Loucy (cell line): Measurements from ENCODE around the gene KCNF1.

ENCODE experiments used
- H2AFZ ChIP-seq: fragments of 200-600 bp; sonication (generic); 2 replicates; pipeline ENCODE4 v1.6.0; 2016; ENCODE audit warnings: antibody characterized with exemption, mild to moderate bottlenecking, low read length, moderate library complexity
- H3F3A ChIP-seq: fragments of 200-600 bp; 2 replicates; pipeline ENCODE4 v1.6.0; 2016; ENCODE audit warnings: antibody characterized with exemption, low read depth, mild to moderate bottlenecking
- H3K27me3 ChIP-seq: fragments of 200-600 bp; sonication (generic); 2 replicates; pipeline ENCODE4 v1.6.1; 2014; ENCODE audit warnings: low read length, mild to moderate bottlenecking; ENCODE audit not compliant: insufficient read depth, poor library complexity, severe bottlenecking
- H3K36me3 ChIP-seq: fragments of 200-600 bp; sonication (generic); 2 replicates; pipeline ENCODE4 v1.6.1; 2016; ENCODE audit warnings: low read length; ENCODE audit not compliant: insufficient read depth
- H3K4me1 ChIP-seq: fragments of 200-600 bp; sonication (generic); 2 replicates; pipeline ENCODE4 v1.5.1; 2014; ENCODE audit warnings: low read length, mild to moderate bottlenecking; ENCODE audit not compliant: insufficient read depth, poor library complexity, severe bottlenecking
- H3K4me2 ChIP-seq: fragments of 200-600 bp; sonication (generic); 2 replicates; pipeline ENCODE4 v1.6.0; 2014; ENCODE audit warnings: antibody characterized with exemption, low read length, low read depth, mild to moderate bottlenecking; ENCODE audit not compliant: poor library complexity, severe bottlenecking
- H3K4me3 ChIP-seq: fragments of 200-600 bp; sonication (generic); 2 replicates; pipeline ENCODE4 v1.5.1; 2014; ENCODE audit warnings: low read length, mild to moderate bottlenecking, mixed read lengths; ENCODE audit not compliant: poor library complexity, severe bottlenecking
- H3K79me2 ChIP-seq: fragments of 200-600 bp; sonication (generic); 2 replicates; pipeline ENCODE4 v1.6.1; 2014; ENCODE audit warnings: low read length; ENCODE audit not compliant: insufficient read depth
- H3K9ac ChIP-seq: fragments of 200-600 bp; sonication (generic); 2 replicates; pipeline ENCODE4 v1.6.0; 2014; ENCODE audit warnings: mild to moderate bottlenecking, low read depth, low read length, moderate library complexity; ENCODE audit not compliant: poor library complexity, severe bottlenecking
- H3K9me2 ChIP-seq: fragments of 200-600 bp; sonication (generic); replicated peaks from 2 replicates; pipeline ENCODE4 v1.6.1; 2016; ENCODE audit warnings: low read depth, low read length, mixed read lengths
- H3K9me3 ChIP-seq: fragments of 200-600 bp; sonication (generic); 2 replicates; pipeline ENCODE4 v1.6.1; 2014; ENCODE audit warnings: mild to moderate bottlenecking, antibody characterized with exemption, low read length, low read depth; ENCODE audit not compliant: insufficient read depth
- H4K20me1 ChIP-seq: fragments of 200-600 bp; sonication (generic); 2 replicates; pipeline ENCODE4 v1.6.0; 2014; ENCODE audit warnings: antibody characterized with exemption, low read length, mild to moderate bottlenecking; ENCODE audit not compliant: insufficient read depth, poor library complexity, severe bottlenecking
- EZH2phosphoT487 ChIP-seq: fragments of 200-600 bp; IDR thresholded peaks from 2 replicates; pipeline ENCODE4 v1.6.1; 2018; ENCODE audit warnings: antibody characterized with exemption, mild to moderate bottlenecking, moderate library complexity, borderline replicate concordance
- TF ChIP-seq, protein P1 (sequence below): fragments of 200-600 bp; sonication (generic); conservative IDR thresholded peaks from 2 replicates; pipeline ENCODE4 v1.5.1; 2014; ENCODE audit warnings: mild to moderate bottlenecking, antibody characterized with exemption, low read length

Gene KCNF1

DNA sequence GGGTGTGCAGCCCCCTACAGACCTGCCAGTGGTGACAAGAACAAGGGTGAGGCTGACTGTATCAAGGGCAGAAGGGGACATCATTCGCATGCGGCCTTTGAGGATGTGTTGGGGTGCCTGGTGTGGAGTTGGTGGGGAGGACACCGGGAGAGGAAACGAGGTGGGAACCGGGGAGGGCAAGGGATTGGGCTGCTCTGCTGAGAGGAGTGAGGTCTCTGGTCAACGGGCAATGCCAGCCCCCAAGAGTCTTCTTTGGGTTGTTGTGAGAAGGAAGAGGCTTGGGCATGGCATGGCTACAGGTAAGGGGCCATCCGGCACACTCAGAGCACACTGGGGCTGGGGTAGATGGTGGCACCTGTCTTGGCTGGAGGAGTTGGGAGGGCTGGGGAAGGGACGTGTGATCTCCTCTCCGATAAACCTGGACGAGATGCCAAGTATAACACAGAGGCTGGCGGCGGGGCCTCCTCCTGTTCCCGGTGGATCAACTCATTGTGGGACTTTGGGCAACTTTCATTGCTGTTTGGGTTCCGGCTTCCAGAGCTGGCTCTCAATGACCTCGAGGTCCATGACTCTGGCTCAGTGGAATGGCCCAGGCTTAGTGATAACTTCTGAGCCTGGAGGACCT lies 37.0 kb downstream of the KCNF1 start:
- H3K4me3 ChIP-seq = no peak overlapping the region
- TF ChIP-seq EZH2phosphoT487 = no peak
- TF ChIP-seq, protein P1, sequence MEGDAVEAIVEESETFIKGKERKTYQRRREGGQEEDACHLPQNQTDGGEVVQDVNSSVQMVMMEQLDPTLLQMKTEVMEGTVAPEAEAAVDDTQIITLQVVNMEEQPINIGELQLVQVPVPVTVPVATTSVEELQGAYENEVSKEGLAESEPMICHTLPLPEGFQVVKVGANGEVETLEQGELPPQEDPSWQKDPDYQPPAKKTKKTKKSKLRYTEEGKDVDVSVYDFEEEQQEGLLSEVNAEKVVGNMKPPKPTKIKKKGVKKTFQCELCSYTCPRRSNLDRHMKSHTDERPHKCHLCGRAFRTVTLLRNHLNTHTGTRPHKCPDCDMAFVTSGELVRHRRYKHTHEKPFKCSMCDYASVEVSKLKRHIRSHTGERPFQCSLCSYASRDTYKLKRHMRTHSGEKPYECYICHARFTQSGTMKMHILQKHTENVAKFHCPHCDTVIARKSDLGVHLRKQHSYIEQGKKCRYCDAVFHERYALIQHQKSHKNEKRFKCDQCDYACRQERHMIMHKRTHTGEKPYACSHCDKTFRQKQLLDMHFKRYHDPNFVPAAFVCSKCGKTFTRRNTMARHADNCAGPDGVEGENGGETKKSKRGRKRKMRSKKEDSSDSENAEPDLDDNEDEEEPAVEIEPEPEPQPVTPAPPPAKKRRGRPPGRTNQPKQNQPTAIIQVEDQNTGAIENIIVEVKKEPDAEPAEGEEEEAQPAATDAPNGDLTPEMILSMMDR = no peak
- H3K27me3 ChIP-seq = no peaks in the 10 kb centered on the region
- H3K9ac ChIP-seq = no peak overlapping the region
- no peaks in the 10 kb centered on the region for H3F3A ChIP-seq
- H4K20me1 ChIP-seq = no peaks in the 10 kb centered on the region
- no peak overlapping the region for H3K4me2 ChIP-seq
- no peaks in the 10 kb centered on the region for H3K9me2 ChIP-seq
- H3K36me3 ChIP-seq = no peaks in the 10 kb centered on the region
- H2AFZ ChIP-seq = no peak overlapping the region
- H3K9me3 ChIP-seq = peaks cover 5% of the 10 kb centered on the region; the same call in 1 of the 2 replicates
- H3K79me2 ChIP-seq = no peaks in the 10 kb centered on the region
- H3K4me1 ChIP-seq = no peaks in the 10 kb centered on the region

DNA sequence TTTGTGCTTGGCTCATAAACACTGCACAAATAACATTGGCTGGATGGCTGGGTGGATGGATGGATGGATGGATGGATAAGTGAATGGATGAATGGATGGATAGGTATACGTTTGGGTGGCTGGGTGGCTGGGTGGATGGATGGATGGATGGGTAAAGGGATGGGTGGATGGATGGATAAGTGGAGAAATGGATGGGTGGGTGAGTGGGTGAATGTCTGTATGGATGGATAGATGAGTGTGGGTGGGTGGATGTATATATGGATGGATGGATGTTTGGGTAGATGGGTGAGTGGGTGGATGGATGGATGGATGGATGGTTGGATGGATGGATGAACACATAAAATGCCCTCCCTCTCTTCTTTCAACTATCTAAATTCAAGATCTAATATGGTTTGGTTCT lies 38.1 kb downstream of the KCNF1 start:
- Histone ChIP-seq H2AFZ (no peak overlapping the region), H3K27me3 (no peaks in the 10 kb centered on the region), H3K9me3 (peaks cover 5% of the 10 kb centered on the region; the same call in 1 of the 2 replicates), H4K20me1 (no peaks in the 10 kb centered on the region), H3K4me2 (no peak overlapping the region), H3K4me1 (no peaks in the 10 kb centered on the region), H3K9me2 (no peaks in the 10 kb centered on the region), H3K36me3 (no peaks in the 10 kb centered on the region), H3K9ac (no peak overlapping the region), H3K79me2 (no peaks in the 10 kb centered on the region), H3F3A (no peaks in the 10 kb centered on the region), H3K4me3 (no peak overlapping the region)
- no peak for TF ChIP-seq EZH2phosphoT487
- TF ChIP-seq, protein P1 = no peak

DNA sequence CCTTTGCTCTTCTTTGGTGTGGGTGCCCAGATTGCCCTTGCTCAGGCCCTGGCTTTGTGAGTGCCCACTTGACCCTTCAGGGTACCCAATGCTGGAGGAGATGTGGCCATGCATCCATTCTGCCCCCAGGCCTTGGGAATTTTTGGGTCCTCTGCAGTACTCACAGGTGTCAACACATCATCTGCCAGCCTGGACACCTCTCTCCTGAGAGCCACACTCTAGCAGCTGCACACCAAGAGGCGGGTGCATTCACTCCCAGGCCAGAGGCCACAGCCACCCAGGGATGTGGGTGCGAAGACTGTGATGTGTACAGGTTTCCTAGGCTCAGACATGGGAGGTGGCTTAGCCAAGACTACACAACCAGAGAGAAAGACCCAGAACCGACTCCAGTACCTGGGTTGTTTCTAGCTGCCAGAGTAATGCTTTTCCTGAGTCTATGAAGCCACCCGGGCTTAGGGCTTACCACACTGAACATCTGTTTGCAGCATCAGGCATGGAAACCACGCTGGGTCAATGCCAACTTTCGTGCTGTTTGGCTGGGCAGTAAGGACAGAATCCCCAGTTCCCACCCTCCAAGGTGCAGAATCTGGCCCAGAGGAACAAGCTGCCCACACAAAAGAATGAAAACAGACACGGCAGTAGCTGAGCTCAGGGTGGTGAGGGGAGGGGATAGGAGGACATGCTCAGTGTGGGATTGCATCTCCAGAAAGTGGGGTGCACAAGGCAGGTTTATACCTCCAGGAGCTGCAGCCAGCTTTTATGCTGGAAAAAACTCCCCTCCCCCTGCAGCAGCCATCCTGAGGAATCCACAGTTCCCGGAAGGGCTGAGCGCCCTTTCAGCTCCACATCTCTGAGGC lies 40.1 kb downstream of the KCNF1 start:
- Histone ChIP-seq H3K9ac (no peak overlapping the region), H2AFZ (no peak overlapping the region)

More for the DNA sequence above, 40.1 kb downstream of the KCNF1 start:
- no peaks in the 10 kb centered on the region for H3K9me2 ChIP-seq
- H3K9me3 ChIP-seq = peaks cover 5% of the 10 kb centered on the region; the same call in 1 of the 2 replicates
- H3K4me1 ChIP-seq = no peaks in the 10 kb centered on the region
- H3K4me3 ChIP-seq = no peak overlapping the region
- no peak overlapping the region for H3K4me2 ChIP-seq
- H3F3A ChIP-seq = no peaks in the 10 kb centered on the region
- no peaks in the 10 kb centered on the region for H4K20me1 ChIP-seq
- no peaks in the 10 kb centered on the region for H3K27me3 ChIP-seq
- TF ChIP-seq EZH2phosphoT487 = no peak
- TF ChIP-seq, protein P1 = no peak
- H3K36me3 ChIP-seq = no peaks in the 10 kb centered on the region
- H3K79me2 ChIP-seq = no peaks in the 10 kb centered on the region
